Muscle of arm (tissue), 14 donors: ENCODE data around the gene SGMS1. TPM values are rescaled to one million over a fixed set of nuclear protein-coding genes. Genes with fewer than 3 reads are reported as not detected.
"Not testable (repeated sequence)": the region's sequence is repeated elsewhere in the genome, so short reads cannot be mapped to it uniquely, and the experiment has no call there.

Source experiments
- DNase-seq: peaks from one replicate; pipeline ENCODE4 v3.0.0-alpha.2; 2013
- long read RNA-seq, 11 donors: transcript quantifications; one replicate each; lab custom pipeline, GENCODE V29; 2026
- polyA plus RNA-seq, 12 donors: library from polyadenylated mRNA; unstranded; fragments of 120-200 nt; gene quantifications; one replicate each; pipeline ENCODE4 v1.2.1, GENCODE V29; 2013; ENCODE audit not compliant: insufficient read length in 12 of 12

The SGMS1 gene
- 10 to 100 TPM in 11 of 12 donors, not detected in 1; 17.4 to 34.6 (median 22.1) TPM for polyA plus RNA-seq
- long read RNA-seq, donor 1, partial matches to known transcripts: 6 of 9 reads
- long read RNA-seq, donor 1, other reads (novel, unspliced or antisense): 0 of 9 reads
- long read RNA-seq, donor 2, transcript SGMS1-202 (11 exons, 3,744 nt): major isoform, 5 of 6 reads
- long read RNA-seq, donor 2, partial matches to known transcripts: 0 of 6 reads
- long read RNA-seq, donor 2, other reads (novel, unspliced or antisense): 0 of 6 reads
- long read RNA-seq, donor 3, partial matches to known transcripts: 0 of 2 reads
- long read RNA-seq, donor 3, other reads (novel, unspliced or antisense): 0 of 2 reads
- long read RNA-seq, donor 4: 0 reads
- long read RNA-seq, donor 5: 0 reads
- long read RNA-seq, donor 6, partial matches to known transcripts: 0 of 5 reads
- long read RNA-seq, donor 6, other reads (novel, unspliced or antisense): 0 of 5 reads
- long read RNA-seq, donor 7, partial matches to known transcripts: 0 of 2 reads
- long read RNA-seq, donor 7, other reads (novel, unspliced or antisense): 0 of 2 reads
- long read RNA-seq, donor 8, partial matches to known transcripts: 0 of 3 reads
- long read RNA-seq, donor 8, other reads (novel, unspliced or antisense): 0 of 3 reads
- long read RNA-seq, donor 9, partial matches to known transcripts: 0 of 2 reads
- long read RNA-seq, donor 9, other reads (novel, unspliced or antisense): 0 of 2 reads
- long read RNA-seq, donor 10, partial matches to known transcripts: 0 of 2 reads
- long read RNA-seq, donor 10, other reads (novel, unspliced or antisense): 0 of 2 reads
- long read RNA-seq, donor 11, partial matches to known transcripts: 0 of 3 reads
- long read RNA-seq, donor 11, other reads (novel, unspliced or antisense): 0 of 3 reads

DNA sequence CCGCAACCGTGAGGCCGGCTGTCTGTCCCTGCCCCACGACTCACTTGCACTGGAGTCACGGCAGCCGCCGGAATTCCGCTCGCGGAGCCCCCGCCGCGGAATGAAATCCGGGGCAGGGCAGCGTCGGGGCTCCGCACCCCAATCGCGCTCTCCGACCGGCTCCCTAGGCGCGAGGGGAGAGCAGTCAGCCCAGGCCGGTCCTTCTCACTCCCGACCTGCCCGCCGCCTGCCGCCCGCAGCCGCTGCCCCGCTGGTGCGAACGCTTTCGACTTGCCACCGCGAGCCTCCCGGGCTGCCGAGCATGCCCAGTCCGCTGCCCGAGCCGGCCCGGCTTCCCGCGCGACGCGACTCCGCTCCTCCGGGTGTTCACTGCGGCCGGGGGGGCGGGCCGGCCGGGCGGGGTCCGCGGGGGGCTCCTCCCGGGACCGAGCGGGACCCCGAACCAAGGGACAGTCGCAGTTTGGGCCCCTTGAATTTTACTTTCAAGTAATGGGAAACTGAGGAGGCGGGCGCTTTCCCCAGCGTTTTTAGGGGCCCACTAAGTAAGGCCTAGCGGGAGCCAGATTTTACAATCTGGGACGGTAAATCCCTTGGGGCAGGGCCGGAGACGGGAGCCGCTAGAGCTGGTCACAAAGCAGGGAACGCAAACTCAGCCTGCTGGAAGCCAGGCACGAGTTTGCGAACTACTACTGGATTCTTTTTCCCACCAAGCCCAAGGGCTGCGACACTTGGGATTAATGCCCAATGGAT, at the start of gene SGMS1:
Gene SGMS1 (minus strand): TSS at position 294 of the 750 bp plus-strand sequence. CDS start 279,842 bp downstream, outside the sequence.
- DNase-seq: peak; percentile 81

DNA sequence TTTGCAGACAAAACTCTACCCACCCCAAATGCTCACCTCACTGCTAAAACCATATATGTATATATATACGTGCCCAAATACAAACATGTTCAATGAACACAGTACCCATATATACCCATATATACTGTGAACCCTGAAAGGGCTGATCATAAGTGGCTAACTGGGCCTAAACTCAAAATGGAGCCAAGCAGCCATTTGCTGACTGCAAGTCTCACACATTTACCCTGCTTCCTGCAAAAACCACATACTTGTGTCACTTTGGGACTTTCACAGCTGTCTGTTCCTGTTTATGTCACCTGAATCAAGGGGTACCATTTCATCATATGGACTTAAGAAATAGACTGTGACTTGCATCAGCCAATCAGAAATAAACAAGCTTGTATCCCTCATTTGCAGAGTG, 48.4 kb upstream of the SGMS1 start:
- not testable (repeated sequence) for DNase-seq

DNA sequence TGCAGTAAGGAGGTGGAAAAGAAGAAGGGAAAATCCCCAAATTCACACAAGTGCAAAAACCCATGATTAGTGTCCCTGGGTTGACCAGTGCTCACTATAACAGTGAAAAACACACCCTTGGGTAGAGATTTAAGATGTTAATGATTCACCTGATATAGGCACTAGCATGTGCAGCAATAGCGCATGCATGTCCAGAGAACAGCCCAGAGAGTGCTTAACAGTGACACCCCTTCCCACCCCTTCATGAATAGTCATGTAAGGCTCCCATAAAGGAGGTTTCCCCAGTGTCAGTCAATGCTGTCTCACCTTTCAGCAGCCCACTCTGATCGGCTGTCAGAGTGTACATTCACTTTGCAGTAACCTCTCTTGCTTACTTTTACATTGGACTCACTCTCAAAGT, 47.9 kb upstream of the SGMS1 start:
- not testable (repeated sequence) for DNase-seq

DNA sequence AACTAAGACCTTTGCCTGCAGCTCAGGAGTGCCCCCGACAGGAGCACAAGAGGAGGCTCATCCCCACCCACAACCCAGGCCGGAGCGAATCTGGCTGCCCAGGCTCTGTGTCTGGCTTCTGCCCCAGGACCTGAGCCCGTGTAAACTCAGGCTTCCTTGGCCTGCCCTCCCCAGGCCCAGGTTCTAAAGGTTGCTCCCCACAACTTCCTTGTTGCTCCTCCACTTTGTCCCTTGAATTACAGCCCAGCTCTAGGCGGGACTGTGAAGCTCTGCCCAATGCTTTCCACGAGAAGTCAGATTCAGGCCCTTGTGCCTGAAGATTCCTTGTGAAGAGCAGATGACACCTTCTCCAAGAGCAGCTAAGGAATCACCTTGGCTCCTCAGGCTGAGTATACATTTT, 46.2 kb upstream of the SGMS1 start:
- DNase-seq: not testable (repeated sequence)

DNA sequence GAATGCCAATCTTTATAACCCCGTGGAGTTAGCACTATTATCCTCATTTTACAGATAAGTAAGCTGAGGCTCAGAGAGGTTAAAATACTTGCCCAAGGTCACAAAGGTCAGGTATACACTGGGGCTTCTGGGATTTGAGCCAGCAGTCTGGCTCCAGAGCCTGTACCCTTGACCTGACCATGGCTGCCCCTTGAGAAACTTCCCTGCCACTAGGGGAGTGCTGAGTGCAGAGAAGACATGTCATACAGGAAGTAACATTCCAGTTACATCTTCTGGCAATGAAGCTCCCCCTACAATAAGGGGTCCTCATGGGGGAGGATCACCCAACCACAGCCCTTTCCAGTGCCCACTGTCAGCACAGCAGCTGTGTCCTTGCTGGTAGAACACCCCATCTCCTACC, 43.6 kb upstream of the SGMS1 start:
- not testable (repeated sequence) for DNase-seq

DNA sequence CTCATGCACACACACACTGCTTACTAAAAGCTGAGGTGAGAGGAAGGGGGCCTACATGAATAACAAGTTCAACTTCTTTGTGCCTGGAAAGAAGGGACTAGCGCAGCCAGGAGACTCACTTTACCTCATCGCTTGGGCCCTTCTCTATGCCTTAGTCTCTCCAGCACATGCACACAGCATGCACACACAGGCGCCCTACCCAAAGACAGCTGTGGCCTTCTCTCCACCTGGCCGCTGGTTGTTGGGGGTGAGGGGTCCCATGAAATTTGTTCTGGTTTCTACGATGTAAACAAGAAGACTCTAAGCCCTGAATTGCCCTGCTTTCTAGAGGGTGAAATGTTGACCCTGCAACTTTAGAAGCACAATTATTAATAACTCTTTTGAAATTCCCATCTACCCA, 38.7 kb upstream of the SGMS1 start:
- not testable (repeated sequence) for DNase-seq

DNA sequence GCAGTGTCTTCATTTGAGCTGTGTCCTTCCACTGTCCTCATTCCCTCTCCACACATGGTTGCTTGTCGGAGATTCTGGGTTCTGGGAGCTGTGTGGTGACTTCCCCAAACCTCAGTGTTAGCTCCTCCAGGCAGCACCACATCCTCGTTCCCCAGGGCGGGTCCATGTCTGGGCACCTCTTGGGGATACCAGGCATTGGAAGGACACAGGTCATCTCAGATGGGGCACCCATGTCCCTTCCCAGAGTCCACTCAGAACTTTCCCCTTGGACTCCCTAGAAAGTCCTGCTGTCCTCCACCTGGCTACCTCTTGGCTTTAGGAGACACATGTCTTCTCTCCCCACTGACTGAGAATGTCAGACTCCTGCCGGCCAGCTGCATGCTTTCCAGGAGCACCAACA, 37.8 kb upstream of the SGMS1 start:
- not testable (repeated sequence) for DNase-seq

DNA sequence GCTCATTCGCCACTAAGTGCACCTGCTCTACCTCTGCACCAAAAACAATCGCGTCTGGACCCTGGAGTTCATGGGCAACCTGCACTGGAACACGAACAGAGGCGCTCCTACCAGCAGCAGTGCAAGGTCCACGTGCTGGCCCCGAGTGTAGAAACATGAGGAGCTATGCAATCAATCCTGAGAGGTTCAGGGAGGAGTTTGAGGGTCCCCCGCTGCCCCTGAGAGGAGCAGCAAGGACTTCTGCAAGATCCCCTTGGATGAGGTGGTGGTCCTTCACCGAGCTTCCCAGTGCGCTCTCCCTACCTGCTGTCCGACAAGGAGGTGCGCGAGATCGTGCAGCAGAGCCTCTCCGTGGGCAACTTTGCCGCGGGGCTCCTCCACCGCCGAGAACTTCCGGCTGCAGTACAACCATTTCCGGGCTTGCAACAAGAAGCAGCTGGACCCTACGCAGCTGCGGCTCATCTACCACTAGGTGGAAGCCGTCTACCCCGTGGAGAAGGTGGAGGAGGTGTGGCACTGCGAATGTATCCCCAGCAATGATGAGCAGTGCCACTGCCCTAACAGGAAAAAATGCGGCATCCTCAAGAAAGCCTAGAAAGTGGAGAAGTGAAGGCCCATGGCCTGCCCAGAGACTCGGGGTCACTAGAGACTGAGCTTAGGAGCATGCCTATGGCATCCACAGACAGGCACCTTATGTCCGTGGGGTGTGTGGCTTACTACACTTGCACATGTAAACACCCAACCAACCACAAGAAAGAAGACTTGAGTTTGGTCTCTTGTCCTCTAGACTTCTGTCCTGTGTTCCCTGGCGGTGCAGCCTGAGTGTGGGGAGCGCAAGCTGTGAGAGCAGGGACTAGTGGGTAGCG, 36.3 kb upstream of the SGMS1 start:
- DNase-seq: not testable (repeated sequence)

DNA sequence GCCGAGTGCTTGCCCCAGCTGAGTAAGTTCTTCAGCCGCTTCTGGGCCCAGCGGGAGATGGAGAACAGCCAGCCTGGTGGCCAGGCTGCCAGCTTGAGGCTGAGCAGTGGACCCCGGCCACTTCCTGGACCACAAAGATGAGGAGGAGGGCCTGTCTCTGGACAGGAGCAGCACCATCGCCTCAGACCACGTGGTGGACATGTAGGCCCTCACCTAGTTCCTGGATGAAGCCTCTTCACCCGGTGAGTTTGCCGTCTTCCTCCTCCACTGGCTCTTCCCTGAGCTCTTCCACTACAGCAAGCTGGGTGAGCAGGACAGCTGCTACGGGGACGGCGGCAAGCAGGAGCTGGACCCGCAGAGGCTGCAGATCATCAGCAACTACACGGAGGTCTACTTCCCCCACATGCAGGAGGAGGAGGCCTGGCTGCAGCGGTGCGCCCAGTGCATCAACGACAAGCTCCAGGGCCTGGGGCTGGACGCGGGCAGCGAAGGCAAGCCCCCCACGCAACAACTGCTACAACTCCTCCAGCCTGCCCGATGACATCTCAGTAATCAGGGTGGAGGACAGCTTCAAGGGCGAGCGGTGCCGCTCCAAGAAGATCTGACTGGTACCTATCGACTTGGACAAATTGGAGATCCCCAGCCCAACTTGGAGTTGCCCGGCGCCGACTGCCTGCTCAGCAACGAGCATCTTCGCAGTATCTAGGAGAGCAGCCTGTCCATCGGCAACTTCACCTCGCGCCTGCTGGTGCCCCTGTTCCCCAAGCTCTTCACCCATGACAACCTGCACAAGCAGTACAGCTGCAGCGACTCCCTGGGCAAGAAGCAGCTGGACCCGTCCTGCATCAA, 35.5 kb upstream of the SGMS1 start:
- not testable (repeated sequence) for DNase-seq

DNA sequence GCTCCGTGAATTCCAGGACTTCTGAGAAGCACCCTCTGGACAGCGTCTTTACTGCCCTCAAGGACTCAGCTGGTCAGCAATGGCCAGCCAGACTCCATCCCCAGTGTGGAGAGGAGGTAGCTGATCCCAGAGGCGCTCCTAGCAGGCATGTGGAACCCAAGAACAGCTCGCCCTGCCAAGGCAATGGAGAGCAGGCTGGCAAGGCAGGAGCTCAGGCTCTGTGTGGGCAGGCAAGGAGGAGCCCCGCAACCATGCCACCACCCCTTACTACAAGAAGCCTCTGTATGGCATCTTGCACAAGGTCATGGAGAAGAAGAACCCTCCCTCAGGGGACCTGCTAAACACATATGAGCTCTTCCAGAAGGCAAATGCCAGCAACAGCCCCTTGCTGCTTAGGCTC, 34.4 kb upstream of the SGMS1 start:
- no peak for DNase-seq

DNA sequence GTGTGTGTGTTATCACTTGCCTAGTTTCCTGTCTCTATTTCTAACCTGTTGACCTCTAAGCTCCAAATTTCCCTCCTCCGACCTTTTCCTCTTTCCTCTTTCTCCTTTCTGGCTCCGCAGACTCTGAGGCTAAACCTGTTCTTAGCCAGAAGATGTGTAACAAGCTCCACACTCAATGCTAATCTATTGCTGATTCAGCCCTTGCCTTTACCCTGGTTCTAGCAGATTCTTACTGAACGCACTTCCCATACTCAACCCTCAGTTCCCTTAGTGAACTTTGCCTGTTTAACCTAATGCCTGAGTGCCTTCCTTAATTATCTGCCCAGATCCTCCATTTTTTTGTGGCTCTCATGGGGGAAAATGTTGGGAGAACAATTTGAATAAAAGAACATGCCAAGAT, 30.0 kb upstream of the SGMS1 start:
- no peak for DNase-seq

DNA sequence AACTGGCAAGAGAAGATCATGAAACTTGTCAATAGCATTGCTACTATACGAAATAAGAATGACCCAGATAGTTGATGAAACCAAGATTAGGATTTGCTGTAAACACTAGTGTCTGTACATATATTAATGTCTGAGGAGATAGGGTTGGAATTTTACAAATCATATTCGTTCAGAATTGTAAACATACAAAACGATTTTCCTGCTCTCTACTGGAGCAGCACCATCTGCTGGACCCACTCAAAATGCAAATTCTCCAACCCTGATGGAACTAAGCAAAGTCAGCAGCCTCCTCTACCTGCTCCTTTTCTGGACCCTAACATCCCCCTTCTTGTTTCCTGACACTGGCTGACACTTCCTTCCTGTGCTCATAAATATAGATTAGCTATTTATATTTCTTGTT, 29.4 kb upstream of the SGMS1 start:
- peak; percentile 32 for DNase-seq

DNA sequence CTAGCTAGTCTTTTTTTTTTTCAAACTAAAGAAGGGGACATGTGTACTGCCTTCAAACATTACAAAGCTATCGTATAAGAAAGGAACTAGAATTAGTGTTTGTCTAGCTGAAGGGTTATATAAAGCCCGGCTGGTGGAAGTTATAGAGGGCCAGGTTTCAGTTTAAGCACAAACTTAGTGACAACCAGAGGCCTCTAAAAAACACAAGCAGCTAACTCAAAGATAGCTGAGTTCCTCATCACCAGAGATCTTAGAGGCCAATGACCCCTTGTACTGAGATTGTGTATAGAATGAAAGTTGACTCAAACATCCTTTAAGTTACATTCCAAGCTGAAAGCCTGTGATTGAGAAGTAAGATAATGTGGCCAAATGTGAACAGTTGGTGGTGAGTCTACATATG, 28.1 kb upstream of the SGMS1 start:
- DNase-seq: no peak

DNA sequence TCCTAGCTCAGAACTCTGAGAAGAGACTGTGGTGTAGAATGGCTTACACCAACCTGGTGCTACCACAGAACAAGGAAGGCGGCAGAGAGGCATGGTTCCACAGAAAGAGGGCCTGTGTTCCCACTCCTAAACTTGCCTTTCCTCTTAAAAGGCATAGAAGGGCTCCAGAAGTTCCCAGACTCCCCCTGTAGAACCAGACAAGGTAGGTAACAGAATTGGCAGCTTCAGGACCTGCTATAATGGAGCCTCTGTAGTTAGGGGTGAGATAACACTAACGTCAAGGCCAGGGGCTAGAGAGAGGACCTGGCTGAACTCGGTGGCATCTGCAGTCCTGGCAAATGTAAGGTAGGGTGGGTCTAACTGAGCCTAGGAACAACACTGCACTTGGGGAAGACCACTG, 26.7 kb upstream of the SGMS1 start:
- no peak for DNase-seq

DNA sequence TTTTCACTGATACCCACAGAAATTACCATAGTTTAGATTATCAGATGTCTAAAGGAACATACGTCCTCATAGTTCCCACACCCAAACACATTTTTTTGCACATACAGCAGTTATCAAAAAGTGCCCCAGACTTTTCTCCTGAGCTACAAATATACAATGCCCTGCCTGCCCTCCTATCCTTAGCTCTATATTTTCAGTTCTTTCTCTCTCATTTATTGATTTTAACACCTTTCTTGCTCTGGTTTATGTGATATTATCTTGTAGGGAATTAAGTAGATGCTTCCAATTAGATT, 25.1 kb upstream of the SGMS1 start:
- no peak for DNase-seq

DNA sequence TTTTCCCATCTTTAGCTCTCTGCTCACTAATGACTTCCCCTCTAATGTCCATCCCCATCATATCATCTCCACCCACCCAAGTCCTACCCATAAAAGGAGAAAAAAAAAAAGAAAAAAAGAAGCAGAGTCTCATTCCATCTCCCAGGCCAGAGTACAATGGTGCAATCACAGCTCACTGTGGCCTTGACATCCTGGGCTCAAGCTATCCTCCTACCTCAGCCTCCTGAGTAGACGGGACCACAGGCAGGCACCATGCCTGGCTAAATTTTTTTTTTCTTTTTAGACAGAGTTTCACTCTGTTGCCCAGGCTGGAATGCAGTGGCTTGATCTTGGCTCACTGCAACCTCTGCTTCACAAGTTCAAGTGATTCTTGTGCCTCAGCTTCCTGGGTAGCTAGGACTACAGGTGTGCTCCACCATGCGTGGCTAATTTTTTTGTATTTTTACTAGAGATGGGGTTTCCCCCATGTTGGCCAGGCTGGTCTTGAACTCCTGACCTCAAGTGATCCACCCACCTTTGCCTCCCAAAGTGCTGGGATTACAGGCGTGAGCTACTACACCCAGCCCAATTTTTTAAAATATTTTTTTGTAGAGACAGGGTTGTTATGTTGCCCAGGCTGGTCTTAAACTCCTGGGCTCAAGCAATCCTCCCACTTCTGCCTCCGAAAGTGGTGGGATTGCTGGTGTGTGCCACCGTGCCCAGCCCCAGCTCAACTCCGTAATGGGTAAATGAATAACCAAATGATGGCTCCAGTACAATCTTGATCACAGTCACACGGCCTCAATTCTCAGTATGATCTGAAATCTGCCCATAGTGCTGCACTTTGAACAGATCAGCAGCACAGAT, 24.6 kb upstream of the SGMS1 start:
- no peak for DNase-seq

DNA sequence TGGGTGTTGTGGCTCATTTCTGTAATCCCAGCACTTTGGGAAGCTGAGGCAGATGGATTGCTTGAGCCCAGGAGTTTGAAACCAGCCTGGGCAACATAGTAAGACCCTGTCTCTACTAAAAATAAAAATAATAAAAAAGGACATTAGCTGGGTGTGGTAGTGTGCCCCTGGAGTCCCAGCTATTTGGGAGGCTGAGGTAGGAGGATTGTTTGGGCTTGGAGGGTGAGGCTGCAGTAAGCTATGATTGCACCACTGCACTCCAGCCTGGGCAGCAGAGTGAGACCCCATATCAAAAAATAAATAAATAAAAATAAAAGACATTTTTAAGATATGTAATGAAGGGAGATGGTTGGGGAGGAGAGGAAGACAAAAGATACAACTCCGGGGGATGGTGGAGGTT, 23.6 kb upstream of the SGMS1 start:
- not testable (repeated sequence) for DNase-seq

DNA sequence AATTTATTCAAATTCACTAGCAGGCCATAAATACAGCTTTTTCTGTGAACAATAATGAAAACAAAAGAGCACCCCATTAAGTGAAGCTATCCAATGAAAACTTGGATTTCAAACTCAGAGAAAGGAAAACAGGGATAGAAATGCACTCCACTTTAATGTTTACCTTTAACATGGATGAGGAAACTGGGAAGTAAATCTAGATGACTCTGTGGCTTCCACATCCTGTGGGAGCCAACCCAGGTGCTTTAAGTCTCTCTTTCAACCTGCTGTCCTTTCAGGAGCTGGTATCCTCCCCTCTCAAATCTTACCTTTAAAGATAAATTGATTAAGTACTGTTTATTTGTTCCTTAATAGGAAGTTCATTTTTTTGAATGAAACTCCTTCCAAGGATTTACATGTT, 21.5 kb upstream of the SGMS1 start:
- no peak for DNase-seq

DNA sequence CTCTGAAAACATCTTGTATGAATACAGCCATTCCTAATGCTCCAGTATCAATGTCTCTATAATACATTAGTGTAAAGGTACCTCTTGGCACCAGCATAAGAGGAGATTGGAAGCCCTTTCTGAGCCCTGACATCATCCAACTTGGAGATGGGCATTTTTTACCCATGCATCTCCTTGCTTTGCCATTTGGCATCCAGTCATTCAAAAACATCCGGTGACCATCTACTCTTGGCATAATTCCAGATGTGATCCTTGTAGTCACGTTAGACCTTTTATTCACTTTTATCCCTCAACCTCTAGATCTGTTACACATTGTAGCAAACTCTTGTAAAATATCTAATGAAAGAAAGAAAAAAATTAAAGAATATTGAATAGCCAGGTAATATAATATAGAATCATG, 17.9 kb upstream of the SGMS1 start:
- no peak for DNase-seq
